Stimulated activated CD4-positive, alpha-beta T cell treated with anti-CD3 and anti-CD28 coated beads, Interleukin-4, amount 100 ng/mL, for 1 hour (primary cell): Measurements from ENCODE around the gene RBM19.

ENCODE experiments used
- DNase-seq: peaks from one replicate; pipeline ENCODE4 v3.0.0-alpha.2; 2020

RBM19 gene

GRCh38 chr12:113874999-113875561 lies 91.0 kb downstream of the RBM19 start:
- DNase-seq: no peak

- no peak for DNase-seq
Observed at GRCh38 chr12:113874326-113874725, 91.8 kb downstream of the RBM19 start.

- DNase-seq: no peak
Observed at GRCh38 chr12:113873740-113874139, 92.4 kb downstream of the RBM19 start.

GRCh38 chr12:113870890-113871289 lies 95.2 kb downstream of the RBM19 start:
- DNase-seq: no peak

- DNase-seq: no peak
Observed at GRCh38 chr12:113870035-113870434, 96.1 kb downstream of the RBM19 start.

GRCh38 chr12:113868365-113868764 lies 97.8 kb downstream of the RBM19 start:
- no peak for DNase-seq

GRCh38 chr12:113867258-113867657 lies 98.9 kb downstream of the RBM19 start:
- DNase-seq: no peak

GRCh38 chr12:113866496-113866895 lies 99.6 kb downstream of the RBM19 start:
- DNase-seq: no peak

GRCh38 chr12:113863455-113863845 lies 102.7 kb downstream of the RBM19 start:
- no peak for DNase-seq

GRCh38 chr12:113862590-113863454 lies 103.3 kb downstream of the RBM19 start:
- DNase-seq: no peak

- DNase-seq: no peak
Observed at GRCh38 chr12:113861708-113862312, 104.3 kb downstream of the RBM19 start.

GRCh38 chr12:113860950-113861349 lies 105.2 kb downstream of the RBM19 start:
- no peak for DNase-seq

- DNase-seq: no peak
Observed at GRCh38 chr12:113860059-113860820, 105.9 kb downstream of the RBM19 start.

- no peak for DNase-seq
Observed at GRCh38 chr12:113858841-113859386, 107.2 kb downstream of the RBM19 start.

- no peak for DNase-seq
Observed at GRCh38 chr12:113857371-113857770, 108.8 kb downstream of the RBM19 start.

GRCh38 chr12:113855998-113856397 lies 110.1 kb downstream of the RBM19 start:
- DNase-seq: no peak

- DNase-seq: no peak
Observed at GRCh38 chr12:113854385-113855142, 111.6 kb downstream of the RBM19 start.

- no peak for DNase-seq
Observed at GRCh38 chr12:113853491-113853890, 112.6 kb downstream of the RBM19 start.

GRCh38 chr12:113852695-113853490 lies 113.2 kb downstream of the RBM19 start:
- DNase-seq: no peak

- no peak for DNase-seq
Observed at GRCh38 chr12:113852264-113852663, 113.9 kb downstream of the RBM19 start.

GRCh38 chr12:113850309-113851056 lies 115.6 kb downstream of the RBM19 start:
- no peak for DNase-seq
